HG03460 (cell line): Measurements from ENCODE around the gene EDARADD.
"Not testable (repeated sequence)": the region's sequence is repeated elsewhere in the genome, so short reads cannot be mapped to it uniquely, and the experiment has no call there.

Experiments
- ATAC-seq: cut with Tn5 transposase; IDR thresholded peaks from one replicate; pipeline ENCODE4 v1.9.1; 2021; ENCODE audit not compliant: unreplicated experiment

The EDARADD gene

DNA sequence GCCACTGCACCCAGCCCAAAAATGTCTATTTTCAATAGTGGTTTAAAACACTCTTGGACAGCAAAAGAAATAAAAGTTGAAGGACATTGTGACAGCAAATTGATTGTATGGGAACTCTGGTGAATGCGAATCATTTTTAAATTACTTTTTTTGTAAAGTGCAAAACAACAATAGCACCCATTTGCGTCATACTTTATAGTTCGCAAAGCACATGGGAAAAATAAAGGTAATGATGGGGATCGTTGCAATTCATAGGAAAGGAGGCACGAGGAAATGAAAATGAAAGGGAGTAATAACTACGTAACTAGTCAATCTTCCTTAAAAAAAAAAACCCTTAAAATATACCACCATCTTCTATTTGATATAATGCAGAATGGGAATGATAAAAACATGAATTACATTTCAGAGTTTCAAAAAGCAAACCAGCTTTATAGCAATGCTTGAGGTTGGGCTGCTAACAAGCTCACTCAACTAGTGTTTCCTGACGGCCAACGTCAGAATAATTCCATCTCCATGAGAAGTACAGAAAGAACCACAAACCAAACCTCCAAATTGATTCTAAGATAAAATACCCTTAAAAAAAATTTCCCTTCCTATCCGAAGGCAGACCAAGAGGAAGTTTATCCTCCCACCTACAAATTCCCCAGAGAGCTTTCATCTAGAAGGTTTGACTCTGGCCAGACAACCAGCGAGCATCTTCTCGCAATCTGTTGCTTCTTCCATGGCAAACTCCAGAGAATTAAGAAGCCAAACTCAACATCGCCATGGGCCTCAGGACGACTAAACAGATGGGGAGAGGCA is at the start of gene EDARADD:
Gene EDARADD, plus strand, starts transcription at position 606 of the 801 bp plus-strand sequence. Its CDS starts 159 bp downstream, at position 765.
- ATAC-seq = no peak

DNA sequence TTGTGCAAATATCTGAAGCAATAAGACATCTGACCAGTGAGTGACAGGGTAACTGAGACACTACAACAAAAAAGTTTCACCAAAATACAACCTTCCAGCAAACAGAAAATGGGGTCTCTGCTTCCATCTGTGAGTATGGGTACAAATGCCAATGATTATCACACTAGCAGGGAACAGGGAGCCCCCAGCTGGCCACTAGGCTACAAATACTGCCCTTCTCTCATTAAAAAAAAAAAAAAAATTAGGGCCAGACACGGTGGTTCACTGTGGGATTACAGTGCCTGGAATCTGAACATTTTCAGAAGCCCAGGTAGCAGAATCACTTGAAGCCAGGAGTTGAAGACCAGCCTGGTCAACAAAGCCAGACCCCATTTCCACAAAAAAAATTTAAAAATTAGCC is 48.4 kb upstream of the EDARADD start:
- ATAC-seq = no peak

DNA sequence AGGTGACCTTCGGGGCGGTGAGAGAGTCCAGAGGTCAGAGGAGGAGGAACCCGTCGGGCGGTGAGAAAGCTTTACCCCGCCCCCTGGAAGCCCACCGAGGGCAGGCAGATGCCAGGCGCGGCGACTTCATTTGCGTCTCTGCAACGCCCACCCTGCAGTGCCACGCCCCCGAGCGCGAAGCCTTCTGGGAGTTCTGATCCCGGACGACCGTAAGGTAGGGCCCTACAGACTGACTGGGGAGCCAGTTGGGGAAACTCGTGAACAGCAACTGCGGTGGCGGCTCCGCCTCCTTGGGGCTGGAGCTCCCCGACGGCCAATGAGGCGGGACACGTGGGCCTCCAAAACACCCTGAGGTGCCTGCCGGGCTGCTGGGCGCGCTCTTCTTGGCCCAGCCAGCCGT is 46.0 kb upstream of the EDARADD start:
- no peak for ATAC-seq

GRCh38 chr1:236350308-236350707 is 43.8 kb upstream of the EDARADD start:
- ATAC-seq = no peak

GRCh38 chr1:236351875-236352573 is 42.1 kb upstream of the EDARADD start:
- ATAC-seq = no peak

DNA sequence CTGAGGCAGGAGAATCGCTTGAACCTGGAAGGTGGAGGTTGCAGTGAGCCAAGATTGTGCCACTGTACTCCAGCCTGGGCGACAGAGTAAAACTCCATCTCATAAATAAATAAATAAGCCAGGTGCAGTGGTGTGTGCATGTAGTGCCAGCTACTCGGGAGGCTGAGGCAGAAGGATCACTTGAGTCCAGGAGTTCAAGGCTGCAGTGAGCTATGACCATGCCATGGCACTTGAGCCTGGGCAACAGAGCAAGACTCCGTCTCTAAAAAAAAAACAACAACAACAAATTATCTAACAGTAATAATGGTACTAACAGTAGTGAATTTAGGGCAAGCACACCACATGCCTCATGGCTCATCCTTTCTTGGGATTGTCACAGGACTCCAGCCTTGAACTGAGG is 41.3 kb upstream of the EDARADD start:
- ATAC-seq = not testable (repeated sequence)

DNA sequence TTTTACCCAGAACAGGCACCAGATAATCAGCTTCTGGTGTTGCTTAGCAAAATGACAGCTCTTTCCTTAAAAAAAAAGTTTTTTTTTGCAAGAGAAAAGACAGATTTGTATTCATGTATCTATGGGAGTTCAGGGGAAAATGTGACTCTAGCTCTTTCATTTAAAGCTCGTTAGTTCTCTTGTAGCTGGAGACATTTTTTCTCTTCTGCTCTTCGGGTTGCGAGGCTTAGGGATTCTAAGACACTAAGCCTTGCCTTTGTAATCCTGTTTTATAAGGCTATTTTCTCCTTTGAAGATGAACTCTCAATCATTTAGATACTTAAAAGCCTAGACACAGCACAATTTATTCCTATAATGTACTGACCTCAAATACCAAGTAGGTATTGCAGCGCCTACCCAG is 40.3 kb upstream of the EDARADD start:
- no peak for ATAC-seq

- no peak for ATAC-seq
Observed at GRCh38 chr1:236354330-236355147, 39.5 kb upstream of the EDARADD start.

DNA sequence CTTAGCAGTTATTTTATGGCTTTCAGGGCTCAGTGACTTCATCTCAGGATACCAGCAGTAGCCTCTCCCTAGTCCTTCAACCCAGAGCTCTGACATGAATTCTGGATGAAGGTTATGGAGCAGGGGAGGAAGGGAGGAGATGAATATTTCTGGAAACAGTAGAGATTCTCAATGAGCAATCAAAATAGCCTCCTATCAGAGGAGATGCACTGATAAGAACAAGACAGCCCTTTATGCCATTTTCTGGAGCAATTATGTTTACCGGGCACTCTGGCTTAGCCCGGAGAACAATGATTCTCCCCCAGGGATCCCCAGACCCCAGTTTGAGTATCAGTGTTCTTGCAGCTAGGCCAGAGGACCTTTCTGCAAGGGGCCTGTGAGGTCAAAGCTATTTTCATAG is 37.9 kb upstream of the EDARADD start:
- ATAC-seq = no peak

DNA sequence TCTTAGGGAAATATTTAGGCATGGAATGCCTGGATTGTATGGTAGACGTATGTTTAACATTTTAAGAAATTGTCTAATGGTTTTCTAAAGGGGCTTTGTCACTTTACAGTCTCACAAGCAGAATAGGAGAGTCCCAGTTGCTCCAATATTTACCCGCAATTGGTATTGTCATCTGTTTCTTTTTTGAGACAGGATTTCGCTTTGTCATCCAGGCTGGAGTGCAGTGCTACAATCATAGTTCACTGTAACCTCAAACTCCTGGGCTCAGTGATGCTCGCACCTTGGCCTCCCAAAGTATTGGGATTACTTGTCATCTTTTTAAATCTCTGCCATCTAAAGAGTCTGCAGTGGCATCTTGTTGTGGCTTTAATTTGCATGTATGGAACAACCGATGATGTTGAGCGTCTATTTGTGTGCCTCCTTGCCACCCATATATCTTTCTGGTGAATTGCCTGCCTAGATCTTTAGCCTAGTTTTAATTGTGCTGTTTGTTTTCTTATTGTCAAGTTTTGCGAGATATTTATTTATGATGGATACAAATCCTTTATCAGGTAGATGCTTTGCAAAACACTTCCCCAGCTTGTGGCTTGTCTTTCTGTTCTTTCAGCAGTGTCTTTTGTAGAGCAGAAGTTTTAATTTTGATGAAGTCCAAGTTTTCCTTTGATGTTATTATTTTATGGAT is 32.0 kb upstream of the EDARADD start:
- ATAC-seq = no peak

GRCh38 chr1:236363237-236363636 is 30.8 kb upstream of the EDARADD start:
- no peak for ATAC-seq

DNA sequence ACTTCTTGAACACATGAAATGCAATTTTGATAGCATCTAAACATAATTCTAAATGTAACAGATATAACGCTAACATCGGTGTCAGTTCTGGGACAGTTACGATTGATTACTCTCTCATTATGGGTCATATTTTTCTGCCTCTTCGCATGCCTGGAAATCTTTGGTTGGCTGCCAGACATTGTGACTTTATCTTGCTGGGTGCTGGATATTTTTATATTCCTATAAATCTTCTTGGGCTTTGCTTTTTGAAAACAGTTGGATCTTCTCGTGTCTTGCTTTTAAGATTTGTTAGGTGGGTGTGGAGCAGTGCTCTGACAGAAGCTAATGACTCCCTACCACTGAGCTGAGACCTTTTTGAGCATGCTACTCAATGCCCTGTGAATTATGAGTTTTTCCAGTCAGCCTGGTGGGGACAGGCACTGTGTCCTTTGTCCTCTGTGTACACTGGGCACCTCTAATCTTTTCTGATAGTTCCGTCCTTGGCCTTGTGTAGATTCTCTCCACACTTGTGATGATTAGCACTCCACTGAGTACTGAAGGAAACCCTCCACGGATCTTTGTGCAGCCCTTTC is 28.0 kb upstream of the EDARADD start:
- no peak for ATAC-seq

GRCh38 chr1:236366681-236367080 is 27.4 kb upstream of the EDARADD start:
- ATAC-seq = not testable (repeated sequence)

DNA sequence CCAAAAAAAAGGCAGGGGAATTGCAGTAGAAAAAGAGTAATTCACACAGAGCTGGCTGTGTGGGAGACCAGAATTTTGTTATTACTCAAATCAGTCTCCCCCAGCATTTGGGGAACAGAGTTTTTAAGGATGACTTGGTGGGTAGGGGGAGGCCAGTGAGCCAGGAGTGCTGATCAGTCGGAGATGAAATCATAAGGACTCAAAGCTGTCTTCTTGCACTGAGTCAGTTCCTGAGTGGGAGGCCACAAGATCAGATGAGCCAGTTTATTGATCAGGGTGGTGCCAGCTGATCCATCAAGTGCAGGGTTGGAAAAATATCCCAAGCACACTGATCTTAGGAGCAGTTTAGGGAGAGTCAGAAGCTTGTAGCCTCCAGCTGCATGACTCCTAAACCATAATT is 23.7 kb upstream of the EDARADD start:
- ATAC-seq = no peak

DNA sequence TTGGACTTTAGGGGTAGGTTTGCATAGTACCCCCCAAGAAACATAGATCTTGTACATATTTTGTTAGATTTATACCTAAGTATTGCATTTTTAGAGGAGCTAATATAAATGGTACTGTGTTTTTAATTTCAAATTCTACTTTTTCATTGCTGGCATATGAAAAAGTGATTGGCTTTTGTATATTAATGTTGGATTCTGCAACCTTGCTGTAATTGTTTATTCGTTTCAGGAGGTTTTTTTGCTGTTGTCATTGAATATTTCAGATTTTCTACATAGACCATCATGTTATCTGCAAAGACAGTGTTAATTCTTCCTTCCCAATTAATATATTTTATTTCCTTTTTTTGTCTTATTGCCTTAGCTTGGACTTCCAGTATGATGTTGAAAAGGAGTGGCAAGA is 23.0 kb upstream of the EDARADD start:
- no peak for ATAC-seq

DNA sequence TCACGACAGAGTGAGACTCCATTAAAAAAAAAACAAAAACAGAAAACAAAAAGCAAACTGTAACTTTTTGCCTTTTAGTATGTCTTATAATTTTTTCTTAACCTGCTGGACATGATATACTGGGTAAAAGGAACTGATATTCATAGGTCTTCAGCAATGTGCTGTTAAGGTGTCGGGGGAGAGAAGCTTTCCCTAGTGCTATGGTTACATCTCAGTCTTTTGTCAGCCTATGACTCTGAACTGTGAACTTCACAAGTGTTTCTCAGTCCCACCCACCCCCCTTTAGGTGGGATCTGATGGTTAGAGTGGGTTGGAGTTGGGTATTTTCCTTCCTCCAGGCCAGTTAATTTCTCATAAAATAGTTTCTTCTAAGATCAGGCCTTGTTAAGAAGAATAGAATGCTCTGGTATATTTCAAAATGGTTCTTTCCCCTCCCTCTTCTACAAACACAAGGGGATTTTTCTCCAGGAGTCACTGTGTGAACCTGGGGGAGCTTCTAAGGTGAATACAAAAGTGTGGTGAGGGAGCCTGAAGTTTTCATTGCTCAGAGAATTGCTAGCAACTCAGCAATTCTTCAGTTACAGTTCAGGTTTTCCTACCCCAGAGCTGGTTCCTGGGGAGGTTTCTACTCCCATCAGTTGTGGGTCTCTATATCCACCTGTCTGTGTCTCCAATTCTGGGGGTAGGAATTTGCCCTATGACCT is 16.1 kb upstream of the EDARADD start:
- ATAC-seq = no peak

- no peak for ATAC-seq
Observed at GRCh38 chr1:236381565-236382158, 12.4 kb upstream of the EDARADD start.

GRCh38 chr1:236388332-236388731 is 5.8 kb upstream of the EDARADD start:
- no peak for ATAC-seq

DNA sequence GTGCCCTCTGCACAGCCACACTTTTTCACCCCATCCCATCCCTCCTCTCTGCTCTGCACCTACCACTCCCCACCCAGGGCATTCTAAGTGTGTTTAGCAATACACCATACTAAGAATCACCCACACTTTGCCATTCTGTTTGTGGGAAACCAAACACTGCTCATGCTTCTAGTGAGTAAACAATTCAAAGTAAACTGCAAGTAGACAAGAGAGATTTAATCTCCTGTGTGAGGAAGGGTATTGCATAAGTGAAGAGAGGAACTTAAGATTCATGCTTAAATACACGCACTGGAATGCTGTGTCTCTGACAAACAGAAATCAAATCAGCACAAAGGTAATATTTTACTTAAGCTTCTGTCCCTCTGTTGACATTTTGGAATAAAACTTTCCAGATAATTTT is 4.8 kb upstream of the EDARADD start:
- ATAC-seq = no peak

GRCh38 chr1:236391008-236391407 is 3.1 kb upstream of the EDARADD start:
- ATAC-seq = no peak
